ENCODE data around the gene RGCC. TPM values are rescaled to one million over a fixed set of nuclear protein-coding genes. Genes with fewer than 3 reads are reported as not detected.

RGCC gene
- total RNA-seq, 1 donor from 2014 or later = 184 TPM

DNA sequence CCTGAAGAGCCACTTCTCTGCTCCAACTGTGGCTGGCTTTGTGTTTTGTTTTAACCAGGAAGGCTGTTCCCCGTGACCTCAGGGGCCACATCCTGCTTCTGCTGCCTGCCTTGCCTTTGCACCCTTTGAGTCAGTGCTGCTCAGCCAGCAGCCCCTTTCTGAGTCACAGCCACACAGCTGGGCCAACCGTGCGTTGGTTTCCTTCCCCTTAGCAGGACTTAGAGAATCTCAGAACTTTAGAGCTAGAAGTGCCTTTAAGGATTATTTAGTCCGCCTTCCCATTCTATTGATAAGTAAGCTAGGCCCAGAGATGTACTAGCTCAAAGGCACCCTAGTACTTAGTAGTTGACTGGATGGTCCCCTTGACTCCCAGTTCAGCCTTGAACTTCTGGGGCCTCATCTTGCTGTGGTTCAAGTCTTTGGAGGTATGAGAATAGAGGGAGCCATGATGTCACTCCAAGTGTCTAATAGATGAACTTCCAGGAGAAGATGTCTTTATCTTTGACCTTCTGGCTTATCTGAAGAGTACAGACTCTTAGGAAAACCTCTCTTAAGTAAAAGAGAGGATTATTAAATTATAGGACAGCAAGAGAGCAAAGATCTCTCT, 8.0 kb downstream of the RGCC start:
- peak overlapping the region; percentile 75 to 80 for H3K27ac ChIP-seq
- H3K4me1 ChIP-seq = peaks cover 5 to 39% of the 10 kb centered on the region in 2 donors
- DNase-seq (ENCODE audit: low spot score in 2 of 2) = peak; percentile 66 to 85
- intact Hi-C loops (cut with DNase I) = no loop called here
- no peaks in the 10 kb centered on the region for H3K27me3 ChIP-seq
- H3K36me3 ChIP-seq = peaks cover 19 to 66% of the 10 kb centered on the region in 2 donors
- H3K9me3 ChIP-seq = no peaks in the 10 kb centered on the region
- TF ChIP-seq, protein P1, sequence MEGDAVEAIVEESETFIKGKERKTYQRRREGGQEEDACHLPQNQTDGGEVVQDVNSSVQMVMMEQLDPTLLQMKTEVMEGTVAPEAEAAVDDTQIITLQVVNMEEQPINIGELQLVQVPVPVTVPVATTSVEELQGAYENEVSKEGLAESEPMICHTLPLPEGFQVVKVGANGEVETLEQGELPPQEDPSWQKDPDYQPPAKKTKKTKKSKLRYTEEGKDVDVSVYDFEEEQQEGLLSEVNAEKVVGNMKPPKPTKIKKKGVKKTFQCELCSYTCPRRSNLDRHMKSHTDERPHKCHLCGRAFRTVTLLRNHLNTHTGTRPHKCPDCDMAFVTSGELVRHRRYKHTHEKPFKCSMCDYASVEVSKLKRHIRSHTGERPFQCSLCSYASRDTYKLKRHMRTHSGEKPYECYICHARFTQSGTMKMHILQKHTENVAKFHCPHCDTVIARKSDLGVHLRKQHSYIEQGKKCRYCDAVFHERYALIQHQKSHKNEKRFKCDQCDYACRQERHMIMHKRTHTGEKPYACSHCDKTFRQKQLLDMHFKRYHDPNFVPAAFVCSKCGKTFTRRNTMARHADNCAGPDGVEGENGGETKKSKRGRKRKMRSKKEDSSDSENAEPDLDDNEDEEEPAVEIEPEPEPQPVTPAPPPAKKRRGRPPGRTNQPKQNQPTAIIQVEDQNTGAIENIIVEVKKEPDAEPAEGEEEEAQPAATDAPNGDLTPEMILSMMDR (IDR thresholded peaks at IDR 0.05) = no peak
- peak overlapping the region in 1 of 2 donors; percentile 12 for H3K4me3 ChIP-seq

DNA sequence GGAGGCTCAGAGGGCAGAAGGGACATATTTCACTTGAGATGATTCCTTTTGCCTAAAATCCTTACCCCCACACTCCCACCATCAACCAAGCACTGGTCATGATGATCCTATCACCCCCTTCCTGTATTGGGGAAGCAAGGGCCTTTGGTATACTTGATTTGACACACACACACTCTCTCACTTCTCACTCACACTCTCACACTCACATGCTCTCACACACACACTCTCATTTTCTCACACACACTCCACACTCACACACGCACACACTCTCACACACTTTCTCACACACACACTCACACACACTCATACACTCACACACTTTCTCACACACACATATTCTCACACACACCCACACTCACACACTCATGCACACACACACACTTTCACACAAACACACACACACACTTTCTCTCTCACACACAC, 8.6 kb downstream of the RGCC start:
- intact Hi-C loops (cut with DNase I) = no loop called here
- H3K36me3 ChIP-seq = peaks cover 21 to 69% of the 10 kb centered on the region in 2 donors
- TF ChIP-seq, protein P1 (IDR thresholded peaks at IDR 0.05) = no peak
- peaks cover 5 to 36% of the 10 kb centered on the region in 2 donors for H3K4me1 ChIP-seq
- no peak overlapping the region for H3K4me3 ChIP-seq
- H3K9me3 ChIP-seq = no peaks in the 10 kb centered on the region
- peak overlapping the region; percentile 75 to 80 for H3K27ac ChIP-seq
- DNase-seq (ENCODE audit: low spot score in 2 of 2) = no peak
- H3K27me3 ChIP-seq = no peaks in the 10 kb centered on the region

DNA sequence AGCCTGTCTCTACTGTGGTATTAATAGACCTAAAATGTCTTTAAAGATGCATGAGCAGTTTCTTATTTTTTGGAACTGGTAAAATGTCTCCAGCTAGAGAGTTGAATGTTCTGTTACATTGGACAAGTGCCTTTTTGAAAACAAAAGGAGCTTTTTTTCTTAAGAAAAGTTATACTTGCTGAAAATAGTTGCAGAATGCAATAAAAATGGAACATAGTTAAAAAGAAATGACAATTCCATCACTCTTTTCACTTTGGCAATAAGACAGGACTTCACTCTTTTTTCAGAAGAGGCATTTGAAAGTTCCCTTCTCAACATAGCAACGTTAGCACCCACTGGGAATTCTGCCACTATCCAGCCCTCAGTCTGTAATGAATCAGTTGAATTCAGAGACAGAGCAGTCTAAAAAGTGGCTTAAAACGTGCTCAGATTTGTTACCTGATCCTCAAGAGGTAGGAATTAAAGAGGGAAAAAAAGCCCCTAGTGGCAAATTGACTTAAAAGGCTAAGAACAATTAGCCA, 10.1 kb downstream of the RGCC start:
- Histone ChIP-seq H3K4me1 (peaks cover 5 to 28% of the 10 kb centered on the region in 2 donors), H3K27ac (peak overlapping the region; percentile 75 to 80)

DNA sequence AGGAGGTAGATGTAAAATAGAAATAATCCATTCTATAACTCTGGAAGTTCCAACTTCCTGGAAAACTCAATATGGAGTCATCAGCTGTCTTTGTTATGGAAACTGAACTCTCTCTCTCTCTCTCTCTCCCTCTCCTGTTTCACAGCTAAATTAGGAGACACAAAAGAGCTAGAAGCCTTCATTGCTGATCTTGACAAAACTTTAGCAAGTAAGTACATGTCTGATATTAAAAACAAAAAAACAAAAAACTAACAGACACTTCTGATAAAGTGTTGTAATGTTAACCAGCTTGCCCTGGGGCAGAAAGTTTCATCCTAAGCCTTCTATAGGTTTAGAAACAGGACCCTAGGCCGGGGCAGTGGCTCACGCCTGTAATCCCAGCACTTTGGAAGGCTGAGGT, 11.3 kb downstream of the RGCC start:
- H3K9me3 ChIP-seq = no peaks in the 10 kb centered on the region

More for the DNA sequence above, 10.1 kb downstream of the RGCC start:
- no peak overlapping the region for H3K4me3 ChIP-seq
- DNase-seq (ENCODE audit: low spot score in 2 of 2) = no peak
- no peaks in the 10 kb centered on the region for H3K27me3 ChIP-seq
- peaks cover 21 to 55% of the 10 kb centered on the region in 2 donors for H3K36me3 ChIP-seq
- intact Hi-C loops (cut with DNase I) = no loop called here
- TF ChIP-seq, protein P1 (IDR thresholded peaks at IDR 0.05) = no peak
- H3K9me3 ChIP-seq = no peaks in the 10 kb centered on the region

DNA sequence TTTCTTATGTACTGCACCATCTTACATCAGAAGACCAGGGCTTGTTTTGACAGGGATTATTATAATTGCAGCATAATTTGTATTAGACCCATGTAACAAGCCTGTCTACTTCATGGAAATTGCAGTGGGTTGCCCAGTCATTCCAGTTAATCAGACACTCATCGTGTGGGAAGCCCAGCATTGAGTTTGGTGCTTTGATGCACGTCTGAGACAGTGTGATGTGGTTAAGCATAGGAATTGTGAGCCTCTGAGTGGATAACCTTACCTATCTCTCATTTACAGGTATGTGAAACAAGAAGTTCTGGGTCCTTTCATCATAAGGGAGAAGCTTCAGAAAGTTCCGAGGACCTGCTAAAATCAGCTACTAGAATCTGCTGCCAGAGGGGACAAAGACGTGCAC, 12.8 kb downstream of the RGCC start:
- TF ChIP-seq, protein P1 (IDR thresholded peaks at IDR 0.05) = no peak
- Histone ChIP-seq H3K36me3 (peaks cover 21 to 36% of the 10 kb centered on the region in 2 donors), H3K27ac (no peak overlapping the region), H3K27me3 (no peaks in the 10 kb centered on the region), H3K4me1 (peaks cover 5 to 16% of the 10 kb centered on the region in 2 donors), H3K9me3 (no peaks in the 10 kb centered on the region), H3K4me3 (no peak overlapping the region)
- no peak for DNase-seq (ENCODE audit: low spot score in 2 of 2)
- intact Hi-C loops (cut with DNase I) = no loop called here

More for the DNA sequence above, 11.3 kb downstream of the RGCC start:
- Histone ChIP-seq H3K27me3 (no peaks in the 10 kb centered on the region), H3K4me3 (no peak overlapping the region), H3K27ac (peak overlapping the region in 1 of 2 donors; percentile 75), H3K4me1 (peaks cover 5 to 24% of the 10 kb centered on the region in 2 donors), H3K36me3 (peaks cover 21 to 47% of the 10 kb centered on the region in 2 donors)
- TF ChIP-seq, protein P1 (IDR thresholded peaks at IDR 0.05) = no peak
- DNase-seq (ENCODE audit: low spot score in 2 of 2) = no peak
- intact Hi-C loops (cut with DNase I) = no loop called here
